ENCODE data around the gene CPA4.

DNA sequence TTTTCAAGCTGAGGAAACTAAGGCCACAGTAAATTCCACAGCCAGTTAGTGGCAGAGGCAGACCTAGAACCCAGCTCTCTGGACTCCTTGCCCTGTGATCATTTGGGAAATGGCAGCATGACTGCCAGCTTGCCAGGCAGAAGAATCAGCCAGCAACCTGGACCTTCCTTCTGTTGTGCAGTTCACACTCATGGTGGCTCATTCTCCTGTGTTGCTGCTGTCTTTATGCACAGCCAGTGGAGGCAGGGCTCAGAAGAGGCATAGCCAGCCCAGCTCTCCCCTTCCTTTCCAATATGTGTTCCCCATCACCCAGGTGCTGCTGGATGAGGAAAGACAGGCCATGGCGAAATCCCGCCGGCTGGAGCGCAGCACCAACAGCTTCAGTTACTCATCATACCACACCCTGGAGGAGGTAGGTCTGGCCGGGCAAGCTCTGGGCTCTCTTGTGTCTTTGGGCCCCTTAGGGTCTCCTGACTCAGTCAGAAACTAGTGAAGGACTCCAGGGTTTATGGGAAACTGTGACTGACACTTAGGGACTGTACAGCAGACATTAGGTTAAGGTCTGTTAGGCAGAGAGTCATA lies 66.4 kb downstream of the CPA4 start:
- TF ChIP-seq EZH2 (IDR thresholded peaks at IDR 0.05; ENCODE audit: insufficient read depth, poor library complexity, severe bottlenecking) (no peak), EZH2phosphoT487 (IDR thresholded peaks at IDR 0.05; ENCODE audit: insufficient read depth, low read depth) (no peak)
